ENCODE data around the gene DTX4. TPM values are rescaled to one million over a fixed set of nuclear protein-coding genes. Genes with fewer than 3 reads are reported as not detected.

DTX4 gene
- total RNA-seq, 1 experiment from 2014 or later = 7.6 TPM

GRCh38 chr11:59197991-59198390 is 26.1 kb downstream of the DTX4 start:
- RAD21 ChIA-PET (ENCODE audit: low non-redundant PET in 1 of 2, low total read pairs in 2 of 2, uncharacterized antibody in 2 of 2, unreplicated experiment in 2 of 2) = no interaction called here
- H3K9me2 ChIP-seq (ENCODE audit: insufficient read depth) = no peaks in the 10 kb centered on the region
- no peak overlapping the region for H3K9ac ChIP-seq (ENCODE audit: low read length)
- H3K4me2 ChIP-seq (ENCODE audit: low read length) = no peak overlapping the region
- CTCF ChIA-PET = interaction anchor here (1.9 to 3.5 kb wide), 2 partner anchors 9 to 12 kb away, joined by 5 to 18 read pairs; no protein-coding TSS in a partner anchor
- H3K4me1 ChIP-seq (ENCODE audit: control insufficient read depth in 1 of 2, insufficient read depth in 2 of 2, low read length in 2 of 2) = no peaks in the 10 kb centered on the region
- POLR2A ChIA-PET = no interaction called here
- ATAC-seq (no peak), DNase-seq (ENCODE audit: low read depth, low spot score) (no peak)
- no peak overlapping the region for H2AFZ ChIP-seq (ENCODE audit: low read depth, low read length, poor library complexity, severe bottlenecking)
- intact Hi-C loops (cut with micrococcal nuclease) = no loop called here
- TF ChIP-seq EGR1 (IDR thresholded peaks at IDR 0.05; ENCODE audit: low read depth) = no peak
- TF ChIP-seq POLR2AphosphoS5 (IDR thresholded peaks at IDR 0.05; ENCODE audit: low read depth, low read length) = no peak
- TF ChIP-seq CEBPB (IDR thresholded peaks at IDR 0.05; ENCODE audit: low read depth) = no peak
- no peak for TF ChIP-seq EZH2 (IDR thresholded peaks at IDR 0.05)
- no peak for TF ChIP-seq REST (IDR thresholded peaks at IDR 0.05; ENCODE audit: low read depth)
- TF ChIP-seq CBX3 (IDR thresholded peaks at IDR 0.05; ENCODE audit: low read depth) = no peak
- no peak for TF ChIP-seq POLR2A (IDR thresholded peaks at IDR 0.05; ENCODE audit: borderline replicate concordance, extremely low read depth, insufficient read depth, insufficient read length)
- no peaks in the 10 kb centered on the region for H4K20me1 ChIP-seq (ENCODE audit: insufficient read depth)
- 0 out of 4 replicates have a peak, but pooled peaks cover 3 to 4% of the 10 kb centered on the region in 2 experiments for H3K36me3 ChIP-seq (ENCODE audit: control insufficient read depth in 1 of 2, insufficient read depth in 2 of 2, low read length in 2 of 2)
- no TSS peak for BruUV-seq (replicated peaks)
- no peaks in the 10 kb centered on the region for H3K27me3 ChIP-seq (ENCODE audit: insufficient read depth, low read length)
- no peaks in the 10 kb centered on the region for H3K79me2 ChIP-seq (ENCODE audit: insufficient read depth, low read length)
- H3K9me3 ChIP-seq (ENCODE audit: control insufficient read depth in 1 of 2, insufficient read depth in 1 of 2, low read depth in 1 of 2, low read length in 2 of 2) = no peaks in the 10 kb centered on the region
- H3K4me3 ChIP-seq (replicated peaks in 1 of 2; ENCODE audit: low read depth in 1 of 2, low read length in 2 of 2) = no peak overlapping the region
- H3K27ac ChIP-seq (ENCODE audit: low read depth, low read length) = no peak overlapping the region

- BruUV-seq (replicated peaks) = no TSS peak
- Histone ChIP-seq H4K20me1 (ENCODE audit: insufficient read depth) (no peaks in the 10 kb centered on the region), H3K9me2 (ENCODE audit: insufficient read depth) (no peaks in the 10 kb centered on the region), H3K79me2 (ENCODE audit: insufficient read depth, low read length) (no peaks in the 10 kb centered on the region), H3K4me3 (replicated peaks in 1 of 2; ENCODE audit: low read depth in 1 of 2, low read length in 2 of 2) (no peak overlapping the region), H3K4me1 (ENCODE audit: control insufficient read depth in 1 of 2, insufficient read depth in 2 of 2, low read length in 2 of 2) (no peaks in the 10 kb centered on the region), H3K36me3 (ENCODE audit: control insufficient read depth in 1 of 2, insufficient read depth in 2 of 2, low read length in 2 of 2) (0 out of 4 replicates have a peak, but pooled peaks cover 3 to 4% of the 10 kb centered on the region in 2 experiments), H3K27me3 (ENCODE audit: insufficient read depth, low read length) (no peaks in the 10 kb centered on the region), H3K9me3 (ENCODE audit: control insufficient read depth in 1 of 2, insufficient read depth in 1 of 2, low read depth in 1 of 2, low read length in 2 of 2) (no peaks in the 10 kb centered on the region), H3K9ac (ENCODE audit: low read length) (no peak overlapping the region), H3K4me2 (ENCODE audit: low read length) (no peak overlapping the region), H3K27ac (ENCODE audit: low read depth, low read length) (no peak overlapping the region), H2AFZ (ENCODE audit: low read depth, low read length, poor library complexity, severe bottlenecking) (no peak overlapping the region)
- intact Hi-C loops (cut with micrococcal nuclease) = no loop called here
- CTCF ChIA-PET = interaction anchor here (1.5 to 3.5 kb wide), 3 partner anchors 8 to 27 kb away, joined by 4 to 18 read pairs (median 5); partner anchors contain the start of gene DTX4
- no peak for DNase-seq (ENCODE audit: low read depth, low spot score)
- POLR2A ChIA-PET = no interaction called here
- ATAC-seq = no peak
- RAD21 ChIA-PET (ENCODE audit: low non-redundant PET in 1 of 2, low total read pairs in 2 of 2, uncharacterized antibody in 2 of 2, unreplicated experiment in 2 of 2) = no interaction called here
- TF ChIP-seq ZNF274 (IDR thresholded peaks at IDR 0.05; ENCODE audit: low read depth, low read length) = no peak
- no peak for TF ChIP-seq EZH2phosphoT487 (IDR thresholded peaks at IDR 0.05; ENCODE audit: borderline replicate concordance)
- TF ChIP-seq EGR1 (IDR thresholded peaks at IDR 0.05; ENCODE audit: low read depth) = no peak
- no peak for TF ChIP-seq CEBPB (IDR thresholded peaks at IDR 0.05; ENCODE audit: low read depth)
- no peak for TF ChIP-seq POLR2A (IDR thresholded peaks at IDR 0.05; ENCODE audit: borderline replicate concordance, extremely low read depth, insufficient read depth, insufficient read length)
- no peak for TF ChIP-seq ATF3 (IDR thresholded peaks at IDR 0.05)
- no peak for TF ChIP-seq POLR2AphosphoS5 (IDR thresholded peaks at IDR 0.05; ENCODE audit: low read depth, low read length)
- TF ChIP-seq CBX3 (IDR thresholded peaks at IDR 0.05; ENCODE audit: low read depth) = no peak
- no peak for TF ChIP-seq JUND (IDR thresholded peaks at IDR 0.05)
- TF ChIP-seq ZBTB33 (IDR thresholded peaks at IDR 0.05; ENCODE audit: extremely low read depth, insufficient replicate concordance, low read length) = no peak
- no peak for TF ChIP-seq MAX (IDR thresholded peaks at IDR 0.05)
Measured at GRCh38 chr11:59198726-59199125, 26.8 kb downstream of the DTX4 start.

All from HCT116 (cell line).